ENCODE measurements around the gene C3orf18.

GRCh38 chr3:50592568-50592967 lies 25.0 kb upstream of the C3orf18 start:
- no peak for TF ChIP-seq CTCF (IDR thresholded peaks at IDR 0.05)
- no peak for TF ChIP-seq POLR2AphosphoS5 (IDR thresholded peaks at IDR 0.05; ENCODE audit: low read depth, low read length)
- TF ChIP-seq REST (IDR thresholded peaks at IDR 0.05; ENCODE audit: insufficient read depth in 1 of 2, low read depth in 2 of 2, low read length in 1 of 2), result no peak

Data from Panc1 (cell line).